ENCODE measurements around the gene SLC22A31.
"Not testable (repeated sequence)": the region's sequence is repeated elsewhere in the genome, so short reads cannot be mapped to it uniquely, and the experiment has no call there.

The SLC22A31 gene

GRCh38 chr16:89178453-89179147 lies 21.7 kb downstream of the SLC22A31 start:
- no peak for DNase-seq

GRCh38 chr16:89177501-89177900 lies 22.8 kb downstream of the SLC22A31 start:
- DNase-seq = no peak

- DNase-seq = no peak
Observed at GRCh38 chr16:89176717-89177116, 23.6 kb downstream of the SLC22A31 start.

- no peak for DNase-seq
Observed at GRCh38 chr16:89176147-89176690, 24.1 kb downstream of the SLC22A31 start.

- no peak for DNase-seq
Observed at GRCh38 chr16:89175280-89176146, 24.8 kb downstream of the SLC22A31 start.

GRCh38 chr16:89174877-89175276 lies 25.5 kb downstream of the SLC22A31 start:
- no peak for DNase-seq

- DNase-seq = no peak
Observed at GRCh38 chr16:89174055-89174827, 26.1 kb downstream of the SLC22A31 start.

GRCh38 chr16:89173174-89173921 lies 27.0 kb downstream of the SLC22A31 start:
- no peak for DNase-seq

GRCh38 chr16:89172528-89173173 lies 27.7 kb downstream of the SLC22A31 start:
- no peak for DNase-seq

- DNase-seq = no peak
Observed at GRCh38 chr16:89172171-89172527, 28.2 kb downstream of the SLC22A31 start.

GRCh38 chr16:89171216-89172170 lies 28.8 kb downstream of the SLC22A31 start, which contains the start of gene CDH15:
TSS of gene CDH15 (plus strand) at chr16:89171748. CDS start at chr16:89171832, 84 bp downstream.
- peak; percentile 93 for DNase-seq

- DNase-seq = no peak
Observed at GRCh38 chr16:89170346-89171215, 29.8 kb downstream of the SLC22A31 start.

GRCh38 chr16:89169778-89170177 lies 30.6 kb downstream of the SLC22A31 start:
- no peak for DNase-seq

GRCh38 chr16:89168381-89169189 lies 31.8 kb downstream of the SLC22A31 start:
- no peak for DNase-seq

GRCh38 chr16:89167425-89167941 lies 32.9 kb downstream of the SLC22A31 start:
- DNase-seq = peak; percentile 90

- DNase-seq = no peak
Observed at GRCh38 chr16:89166696-89167424, 33.5 kb downstream of the SLC22A31 start.

GRCh38 chr16:89165681-89165979 lies 34.7 kb downstream of the SLC22A31 start:
- DNase-seq = not testable (repeated sequence)
